Activated naive CD4-positive, alpha-beta T cell (primary cell): ENCODE data around the gene HPGDS.
"Not testable (repeated sequence)": the region's sequence is repeated elsewhere in the genome, so short reads cannot be mapped to it uniquely, and the experiment has no call there.

Source experiments
- DNase-seq, 4 experiments: peaks; one replicate each; lab custom pipeline; 2025; lab: John Stamatoyannopoulos, UW

The HPGDS gene

DNA sequence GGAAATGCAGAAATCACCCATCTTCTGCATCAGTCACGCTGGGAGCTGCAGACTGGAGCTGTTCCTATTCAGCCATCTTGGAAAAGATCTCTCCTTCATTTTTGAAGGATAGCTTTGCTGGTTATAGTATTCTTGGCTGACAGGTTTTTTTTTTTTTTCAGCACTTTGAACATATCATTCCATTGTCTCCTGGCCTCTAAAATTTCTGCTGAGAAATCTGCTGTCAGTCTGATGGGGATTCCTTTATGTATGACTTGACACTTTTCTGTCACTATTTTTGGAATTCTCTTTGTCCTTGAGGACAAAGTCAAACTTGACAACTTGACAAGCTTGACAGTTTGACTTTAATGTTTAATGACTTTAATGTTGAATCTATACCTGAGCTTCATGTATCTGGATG, 16.8 kb downstream of the HPGDS start:
- no peak for DNase-seq

DNA sequence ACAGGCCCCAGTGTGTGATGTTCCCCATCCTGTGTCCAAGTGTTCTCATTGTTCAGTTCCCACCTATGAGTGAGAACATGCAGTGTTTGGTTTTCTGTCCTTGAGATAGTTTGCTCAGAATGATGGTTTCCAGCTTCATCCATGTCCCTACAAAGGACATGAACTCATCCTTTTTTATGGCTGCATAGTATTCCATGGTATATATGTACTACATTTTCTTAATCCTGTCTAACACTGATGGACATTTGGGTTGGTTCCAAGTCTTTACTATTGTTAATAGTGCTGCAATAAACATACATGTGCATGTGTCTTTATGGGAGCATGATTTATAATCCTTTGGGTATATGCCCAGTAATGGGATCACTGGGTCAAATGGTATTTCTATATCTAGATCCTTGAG, 22.7 kb downstream of the HPGDS start:
- not testable (repeated sequence) for DNase-seq

- no peak for DNase-seq
These were observed 35.3 kb downstream of the HPGDS start for GRCh38 chr4:94307231-94307871.

- no peak for DNase-seq
These were observed 35.9 kb downstream of the HPGDS start for GRCh38 chr4:94306713-94307112.

DNA sequence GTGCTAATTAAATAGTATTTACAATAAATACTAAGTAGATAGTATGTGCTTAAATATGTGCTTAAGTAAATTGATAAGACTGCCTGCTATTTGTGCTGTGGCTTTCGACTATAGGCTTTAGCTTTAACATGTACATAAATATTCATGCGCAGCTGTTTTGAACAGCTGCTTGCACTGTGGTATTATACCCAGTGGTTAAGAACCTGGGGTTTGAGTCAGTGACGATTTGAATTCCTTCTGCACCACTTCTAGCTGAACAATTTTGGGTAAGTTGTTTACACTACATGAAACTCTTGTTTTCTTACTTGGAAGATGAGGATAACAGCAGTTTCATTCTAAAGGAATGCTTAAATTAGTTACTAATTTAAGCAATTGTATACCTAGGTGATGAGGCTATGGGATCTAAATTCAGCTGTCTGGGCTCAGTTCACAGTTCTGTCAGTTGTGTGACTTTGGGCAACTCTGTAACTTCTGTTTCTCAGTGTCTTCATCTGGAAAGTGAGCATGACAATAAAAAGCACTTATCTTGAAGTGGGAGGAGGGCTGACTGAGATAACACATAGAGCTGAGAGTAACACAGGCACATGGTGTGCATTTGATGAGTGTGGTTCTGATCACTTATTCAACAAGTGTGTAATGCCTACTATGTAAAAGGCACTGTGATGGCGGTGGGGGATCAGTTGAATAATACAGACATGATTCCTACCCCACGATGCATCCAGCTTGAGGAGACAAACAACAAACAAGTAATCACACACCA, 37.0 kb downstream of the HPGDS start:
- no peak for DNase-seq

- no peak for DNase-seq
These were observed 38.2 kb downstream of the HPGDS start for GRCh38 chr4:94304365-94304971.

- DNase-seq = no peak
These were observed 40.4 kb downstream of the HPGDS start for GRCh38 chr4:94302191-94302590.

GRCh38 chr4:94298725-94299252, 43.8 kb downstream of the HPGDS start:
- DNase-seq = no peak

DNA sequence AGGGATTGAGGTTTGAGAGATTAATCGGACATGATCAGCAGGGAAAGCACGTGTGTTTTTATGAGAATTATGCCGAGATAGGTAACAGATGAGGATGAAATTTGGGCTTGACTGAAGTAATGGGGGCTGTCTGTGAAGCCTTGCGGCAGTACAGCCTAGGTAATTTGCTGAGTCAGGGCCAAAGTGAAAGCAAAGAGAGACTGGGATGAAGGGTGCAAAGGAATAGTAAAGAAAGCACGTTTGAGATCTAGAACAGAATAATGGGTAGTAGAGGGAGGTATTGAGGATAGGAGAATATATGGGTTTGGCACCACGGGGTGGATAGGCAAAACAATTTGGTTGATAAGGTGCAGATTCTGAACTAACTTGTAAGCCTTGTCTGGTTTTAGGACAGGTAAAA, 47.2 kb downstream of the HPGDS start:
- not testable (repeated sequence) for DNase-seq

GRCh38 chr4:94293981-94294380, 48.7 kb downstream of the HPGDS start:
- DNase-seq = not testable (repeated sequence)

DNA sequence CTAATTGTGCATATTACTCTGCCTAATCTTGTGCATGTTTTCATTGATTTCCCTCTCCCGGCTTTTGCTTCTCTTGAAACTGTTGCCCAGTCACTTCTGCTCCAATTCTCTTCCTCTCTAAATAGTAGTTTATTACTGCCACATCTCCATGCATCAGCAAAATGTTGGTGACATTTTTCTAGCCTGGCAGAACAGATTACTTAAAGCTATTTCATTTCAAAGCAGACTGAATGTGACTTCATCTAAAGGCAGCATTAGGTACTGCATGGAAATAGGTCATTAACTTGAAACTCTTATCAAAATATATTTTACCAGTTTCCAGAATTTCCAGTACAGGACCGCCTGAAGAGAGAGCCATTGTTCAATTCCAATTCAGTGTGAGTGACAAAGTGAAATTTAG, 52.4 kb downstream of the HPGDS start:
- DNase-seq = no peak

DNA sequence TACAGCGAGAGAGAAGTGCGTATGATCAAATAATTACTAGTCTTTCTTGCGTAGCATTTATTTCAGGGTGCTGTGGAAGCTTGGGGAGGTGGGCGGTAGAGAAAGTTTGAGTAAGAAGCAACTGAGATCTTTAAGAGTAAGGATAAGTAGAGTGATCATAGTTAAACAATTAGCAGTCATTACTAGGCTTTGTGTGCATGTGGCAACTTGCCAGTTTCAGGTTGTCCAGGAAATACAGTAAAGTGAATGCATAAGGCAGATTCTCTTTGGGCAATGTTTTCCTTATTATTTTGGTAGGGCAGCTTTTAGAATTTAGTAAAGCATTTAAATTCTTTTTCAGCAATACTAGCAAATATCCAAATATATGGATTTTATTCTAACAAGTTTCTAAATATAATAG, 57.0 kb downstream of the HPGDS start:
- no peak for DNase-seq

DNA sequence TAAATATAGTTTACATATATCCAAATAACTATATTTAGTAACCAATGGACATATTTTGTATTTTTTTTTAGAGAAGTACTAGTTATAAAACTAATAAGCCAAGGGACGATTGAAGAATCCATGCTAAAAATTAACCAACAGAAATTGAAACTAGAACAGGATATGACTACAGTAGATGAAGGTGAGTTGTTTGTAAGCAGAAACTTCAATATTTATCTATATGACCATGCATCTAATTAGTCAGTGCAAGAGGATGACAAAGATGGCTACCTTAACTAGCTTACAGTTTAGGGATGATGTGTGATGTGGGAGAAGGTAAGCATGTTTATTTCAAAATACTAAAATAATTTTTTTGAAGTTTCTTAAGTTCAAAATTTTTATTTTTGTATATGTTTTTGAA, 57.7 kb downstream of the HPGDS start:
- no peak for DNase-seq

DNA sequence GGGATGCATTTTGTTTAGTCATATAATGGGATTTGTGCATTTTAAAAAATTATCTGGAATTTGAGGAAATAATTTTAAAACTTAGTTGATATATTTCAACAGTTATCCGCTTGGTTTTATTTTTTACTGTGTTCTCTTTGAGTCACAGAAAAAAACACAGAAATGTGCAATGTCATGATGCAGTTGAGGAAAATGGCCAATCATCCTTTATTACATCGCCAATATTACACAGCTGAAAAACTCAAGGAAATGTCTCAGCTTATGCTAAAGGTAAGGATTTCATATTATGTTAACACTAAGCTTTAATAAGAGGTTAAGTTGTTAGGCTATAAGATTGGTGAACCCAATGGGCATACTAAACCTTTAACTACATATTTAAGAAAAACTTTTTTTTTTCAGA, 63.9 kb downstream of the HPGDS start:
- no peak for DNase-seq

DNA sequence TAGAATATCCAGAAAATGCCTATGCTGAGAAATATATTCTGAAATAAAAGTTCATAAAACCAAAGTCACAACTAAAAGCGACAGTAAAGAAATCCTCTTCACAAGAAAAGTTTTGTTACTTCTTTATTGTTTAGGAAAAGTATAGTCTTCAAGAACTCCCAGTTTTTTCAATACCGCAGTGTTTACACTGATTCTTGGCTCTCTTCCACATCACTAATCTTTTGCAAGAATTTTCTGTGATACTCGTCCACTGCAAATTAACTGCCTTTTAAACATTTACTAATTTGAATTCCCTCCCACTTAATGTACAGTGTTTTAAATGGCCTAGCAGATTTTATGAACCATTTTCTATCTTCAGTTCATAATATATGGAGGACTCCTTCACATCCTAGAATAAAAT, 65.1 kb downstream of the HPGDS start:
- DNase-seq = no peak

- no peak for DNase-seq
These were observed 66.4 kb downstream of the HPGDS start for GRCh38 chr4:94276204-94276603.

- DNase-seq = no peak
These were observed 67.7 kb downstream of the HPGDS start for GRCh38 chr4:94274912-94275311.

GRCh38 chr4:94271248-94271647, 71.4 kb downstream of the HPGDS start:
- DNase-seq = no peak

DNA sequence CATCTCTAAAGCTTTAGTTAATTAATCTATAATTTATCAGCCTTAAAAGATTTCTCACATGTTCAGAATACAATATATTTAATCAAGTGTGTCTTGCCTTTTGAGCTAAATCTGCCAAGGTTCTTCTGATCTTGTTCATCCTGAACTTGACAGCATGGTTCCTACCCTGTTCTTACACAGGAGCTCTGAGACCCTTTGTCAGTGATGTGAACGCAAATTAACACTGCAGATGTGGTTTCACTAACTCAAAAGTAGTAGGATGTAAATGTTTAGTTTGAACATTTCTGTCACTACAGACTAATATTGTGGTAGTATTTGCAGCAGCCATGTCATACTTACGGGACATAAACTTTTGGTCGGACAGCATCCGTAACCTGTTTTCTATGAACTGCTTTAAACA, 75.6 kb downstream of the HPGDS start:
- no peak for DNase-seq

DNA sequence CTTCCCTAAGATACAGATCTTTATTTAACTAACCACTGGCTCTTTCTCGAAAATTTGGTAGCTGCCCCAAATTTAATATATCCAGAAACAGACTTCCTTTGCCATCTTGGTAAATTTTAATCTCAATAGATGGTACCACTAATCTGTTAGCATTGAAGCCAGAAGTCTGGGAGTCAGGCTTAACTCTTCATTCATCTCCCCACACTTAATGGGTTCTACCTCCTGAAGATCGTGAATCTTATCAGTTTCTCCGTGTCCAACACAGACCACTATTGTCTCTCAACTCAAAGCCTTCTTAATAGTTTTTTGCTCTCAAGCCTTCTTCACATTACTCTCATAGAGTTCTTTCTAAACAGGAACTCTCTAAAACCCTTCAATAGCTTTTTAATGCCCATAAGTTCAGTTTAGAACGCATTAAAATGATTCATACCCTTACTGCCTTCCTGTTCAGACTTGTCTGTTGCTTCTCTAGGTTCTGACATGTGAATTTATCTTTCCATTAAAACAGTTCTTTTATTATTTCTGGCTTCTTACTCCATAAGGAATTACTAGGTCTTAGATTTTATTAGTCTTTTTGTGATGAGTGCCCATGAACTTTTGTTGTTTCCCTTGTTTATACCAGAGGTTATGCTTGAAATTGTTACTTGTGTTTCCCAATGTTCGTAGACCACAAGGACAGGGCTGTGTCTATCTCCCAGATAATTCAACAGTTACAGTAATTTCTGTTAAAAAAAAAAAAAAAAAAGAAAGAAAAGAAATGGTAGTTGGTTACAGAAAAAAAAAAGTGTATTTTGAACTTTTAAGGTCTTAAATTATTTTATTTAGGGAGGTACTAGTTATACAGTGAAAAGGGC, 80.2 kb downstream of the HPGDS start:
- DNase-seq = no peak

- no peak for DNase-seq
These were observed 85.8 kb downstream of the HPGDS start for GRCh38 chr4:94256828-94257227.

- no peak for DNase-seq
These were observed 86.4 kb downstream of the HPGDS start for GRCh38 chr4:94256144-94256783.
